NB4 (cell line): ENCODE data around the gene AKR7A2.

Experiments
- MYC ChIP-seq: IDR thresholded peaks from 2 replicates; pipeline ENCODE4 v1.6.1; 2011; ENCODE audit warnings: low read depth, low read length
- TF ChIP-seq, protein P1 (sequence below): IDR thresholded peaks from one replicate; pipeline ENCODE4 v1.5.1; 2012; ENCODE audit warnings: low read depth, low read length

DNA sequence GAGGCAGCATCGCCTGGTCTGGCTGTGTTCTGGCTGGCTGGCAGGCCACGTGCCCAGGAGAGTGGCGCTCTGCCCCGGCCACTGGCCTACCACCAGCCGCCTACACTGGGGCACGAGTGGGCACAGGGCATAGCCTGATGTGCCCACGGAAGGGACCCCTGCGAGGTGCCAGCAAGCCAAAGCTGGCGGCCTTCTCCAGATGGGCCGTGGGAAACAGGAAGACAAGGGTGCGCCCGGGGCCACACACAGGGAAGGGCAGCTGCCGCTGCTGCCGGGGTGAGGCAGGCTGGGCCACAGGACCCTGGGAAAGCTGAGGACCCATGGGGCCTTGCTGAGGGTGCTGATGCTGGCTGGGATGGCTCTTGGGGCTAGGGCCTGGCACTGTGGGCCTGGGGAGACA lies 40.9 kb upstream of the AKR7A2 start:
- TF ChIP-seq, protein P1, sequence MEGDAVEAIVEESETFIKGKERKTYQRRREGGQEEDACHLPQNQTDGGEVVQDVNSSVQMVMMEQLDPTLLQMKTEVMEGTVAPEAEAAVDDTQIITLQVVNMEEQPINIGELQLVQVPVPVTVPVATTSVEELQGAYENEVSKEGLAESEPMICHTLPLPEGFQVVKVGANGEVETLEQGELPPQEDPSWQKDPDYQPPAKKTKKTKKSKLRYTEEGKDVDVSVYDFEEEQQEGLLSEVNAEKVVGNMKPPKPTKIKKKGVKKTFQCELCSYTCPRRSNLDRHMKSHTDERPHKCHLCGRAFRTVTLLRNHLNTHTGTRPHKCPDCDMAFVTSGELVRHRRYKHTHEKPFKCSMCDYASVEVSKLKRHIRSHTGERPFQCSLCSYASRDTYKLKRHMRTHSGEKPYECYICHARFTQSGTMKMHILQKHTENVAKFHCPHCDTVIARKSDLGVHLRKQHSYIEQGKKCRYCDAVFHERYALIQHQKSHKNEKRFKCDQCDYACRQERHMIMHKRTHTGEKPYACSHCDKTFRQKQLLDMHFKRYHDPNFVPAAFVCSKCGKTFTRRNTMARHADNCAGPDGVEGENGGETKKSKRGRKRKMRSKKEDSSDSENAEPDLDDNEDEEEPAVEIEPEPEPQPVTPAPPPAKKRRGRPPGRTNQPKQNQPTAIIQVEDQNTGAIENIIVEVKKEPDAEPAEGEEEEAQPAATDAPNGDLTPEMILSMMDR, result no peak
- TF ChIP-seq MYC, result no peak
